ENCODE results near the gene OPN4. TPM values are rescaled to one million over a fixed set of nuclear protein-coding genes. Genes with fewer than 3 reads are reported as not detected.

OPN4 gene
- total RNA-seq, 4 donors from 2014 or later = 0.59 TPM; not detected in 3

DNA sequence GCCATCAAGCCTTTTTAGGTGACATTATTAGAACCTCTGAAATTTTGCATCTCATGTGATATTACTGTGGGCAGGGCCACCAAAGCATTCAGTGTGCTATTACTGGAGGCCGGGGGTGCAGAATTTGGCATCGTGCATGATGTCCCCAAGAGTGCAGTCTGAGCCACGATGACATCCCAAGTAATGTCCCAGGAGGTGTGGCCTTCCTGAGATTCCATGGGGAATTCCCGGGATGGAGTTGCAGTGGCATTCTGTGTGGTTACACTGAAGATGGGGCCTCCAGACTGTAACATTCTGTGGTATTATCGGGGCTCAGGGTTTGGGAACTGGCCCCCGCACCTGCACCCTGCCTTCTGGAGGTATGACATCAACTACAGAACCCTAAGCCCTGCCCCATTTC is 23.0 kb downstream of the OPN4 start:
- Histone ChIP-seq H3K36me3 (no peaks in the 10 kb centered on the region), H3K27ac (no peak overlapping the region), H3K27me3 (no peaks in the 10 kb centered on the region), H3K9me3 (no peaks in the 10 kb centered on the region), H3K4me1 (peaks cover 0 to 30% (median 0%) of the 10 kb centered on the region in 4 donors), H3K4me3 (no peak overlapping the region)
- TF ChIP-seq POLR2A (IDR thresholded peaks at IDR 0.05) (no peak), EP300 (IDR thresholded peaks at IDR 0.05) (no peak)
- TF ChIP-seq, protein P1, sequence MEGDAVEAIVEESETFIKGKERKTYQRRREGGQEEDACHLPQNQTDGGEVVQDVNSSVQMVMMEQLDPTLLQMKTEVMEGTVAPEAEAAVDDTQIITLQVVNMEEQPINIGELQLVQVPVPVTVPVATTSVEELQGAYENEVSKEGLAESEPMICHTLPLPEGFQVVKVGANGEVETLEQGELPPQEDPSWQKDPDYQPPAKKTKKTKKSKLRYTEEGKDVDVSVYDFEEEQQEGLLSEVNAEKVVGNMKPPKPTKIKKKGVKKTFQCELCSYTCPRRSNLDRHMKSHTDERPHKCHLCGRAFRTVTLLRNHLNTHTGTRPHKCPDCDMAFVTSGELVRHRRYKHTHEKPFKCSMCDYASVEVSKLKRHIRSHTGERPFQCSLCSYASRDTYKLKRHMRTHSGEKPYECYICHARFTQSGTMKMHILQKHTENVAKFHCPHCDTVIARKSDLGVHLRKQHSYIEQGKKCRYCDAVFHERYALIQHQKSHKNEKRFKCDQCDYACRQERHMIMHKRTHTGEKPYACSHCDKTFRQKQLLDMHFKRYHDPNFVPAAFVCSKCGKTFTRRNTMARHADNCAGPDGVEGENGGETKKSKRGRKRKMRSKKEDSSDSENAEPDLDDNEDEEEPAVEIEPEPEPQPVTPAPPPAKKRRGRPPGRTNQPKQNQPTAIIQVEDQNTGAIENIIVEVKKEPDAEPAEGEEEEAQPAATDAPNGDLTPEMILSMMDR (IDR thresholded peaks at IDR 0.05) = no peak
- WGBS, 2 donors = 65 to 83% methylated on average over 6 of the region's 6 CpGs
- DNase-seq (ENCODE audit: low spot score in 2 of 2) = no peak

DNA sequence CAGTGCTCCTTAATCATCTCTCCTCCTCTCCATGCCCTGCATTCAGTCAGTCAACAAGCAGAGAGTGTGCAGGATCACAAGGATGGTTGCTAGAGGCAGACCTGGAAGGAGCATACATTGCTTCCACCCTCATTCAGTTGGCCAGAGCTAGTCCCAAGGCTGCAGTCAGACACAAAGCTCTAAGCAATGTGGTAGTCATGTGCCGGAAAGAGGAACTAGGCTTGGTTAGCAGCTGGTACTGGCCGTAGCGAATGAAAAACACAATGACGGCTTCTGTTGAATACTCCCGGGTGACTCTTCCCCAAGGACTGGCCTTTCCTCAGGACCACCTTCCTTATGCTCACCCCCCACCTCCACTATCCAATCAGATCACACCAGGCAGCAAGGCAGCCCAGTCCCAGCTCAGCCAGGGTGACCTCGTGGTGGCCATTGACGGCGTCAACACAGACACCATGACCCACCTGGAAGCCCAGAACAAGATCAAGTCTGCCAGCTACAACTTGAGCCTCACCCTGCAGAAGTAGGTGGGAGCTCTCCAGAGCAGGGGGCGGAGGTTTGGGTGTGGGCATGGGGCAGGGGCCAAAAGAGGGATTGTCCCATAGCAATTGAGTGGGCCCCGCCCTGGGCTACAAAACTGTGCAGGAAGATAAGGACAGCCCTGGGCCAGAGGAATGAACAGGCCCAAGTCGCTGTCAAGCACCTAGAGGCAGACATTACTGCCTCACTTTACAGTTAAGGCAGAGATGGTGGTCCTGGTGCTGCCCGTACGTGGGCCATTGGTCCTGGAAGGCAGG is 24.8 kb downstream of the OPN4 start:
- no peak overlapping the region for H3K4me3 ChIP-seq

DNA sequence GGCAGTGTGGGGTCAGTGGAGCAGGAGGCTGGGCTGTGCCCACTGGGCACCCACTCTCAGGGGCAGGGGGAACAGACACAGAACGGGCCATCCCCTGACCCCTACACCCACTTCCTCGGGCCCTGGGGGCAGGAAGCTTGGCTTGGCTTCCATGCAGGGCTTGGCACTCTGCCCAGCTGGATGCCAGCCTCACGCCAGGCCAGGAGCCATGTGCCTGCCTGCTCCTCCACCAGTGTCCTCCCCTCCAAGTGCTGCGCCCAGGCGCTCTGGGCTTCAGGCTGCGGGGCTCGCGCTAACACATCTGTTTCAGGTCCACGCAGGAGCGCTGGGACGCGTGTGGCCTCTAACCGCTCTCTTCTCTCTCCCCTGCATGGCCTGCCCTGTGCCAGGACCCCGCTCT is 26.7 kb downstream of the OPN4 start:
- peaks cover 0 to 31% (median 0%) of the 10 kb centered on the region in 4 donors for H3K4me1 ChIP-seq
- TF ChIP-seq, protein P1 (IDR thresholded peaks at IDR 0.05) = no peak
- no peak for TF ChIP-seq EP300 (IDR thresholded peaks at IDR 0.05)
- 73 to 76% methylated on average over 7 to 13 of the region's 14 CpGs for WGBS, 2 donors
- DNase-seq (ENCODE audit: low spot score in 2 of 2) = no peak
- no peak overlapping the region for H3K27ac ChIP-seq
- H3K27me3 ChIP-seq = no peaks in the 10 kb centered on the region
- no peaks in the 10 kb centered on the region for H3K9me3 ChIP-seq
- no peaks in the 10 kb centered on the region for H3K36me3 ChIP-seq
- H3K4me3 ChIP-seq = no peak overlapping the region

More for the DNA sequence above, 24.8 kb downstream of the OPN4 start:
- Histone ChIP-seq H3K27ac (no peak overlapping the region), H3K4me1 (peaks cover 0 to 23% (median 0%) of the 10 kb centered on the region in 4 donors), H3K27me3 (no peaks in the 10 kb centered on the region), H3K36me3 (no peaks in the 10 kb centered on the region), H3K9me3 (no peaks in the 10 kb centered on the region)
- DNase-seq (ENCODE audit: low spot score in 2 of 2) = peak in 1 of 2 donors; percentile 8
- 75 to 81% methylated on average over 13 of the region's 13 CpGs for WGBS, 2 donors
- no peak for TF ChIP-seq EP300 (IDR thresholded peaks at IDR 0.05)
- TF ChIP-seq, protein P1 (IDR thresholded peaks at IDR 0.05) = no peak
- TF ChIP-seq POLR2A (IDR thresholded peaks at IDR 0.05) = no peak

DNA sequence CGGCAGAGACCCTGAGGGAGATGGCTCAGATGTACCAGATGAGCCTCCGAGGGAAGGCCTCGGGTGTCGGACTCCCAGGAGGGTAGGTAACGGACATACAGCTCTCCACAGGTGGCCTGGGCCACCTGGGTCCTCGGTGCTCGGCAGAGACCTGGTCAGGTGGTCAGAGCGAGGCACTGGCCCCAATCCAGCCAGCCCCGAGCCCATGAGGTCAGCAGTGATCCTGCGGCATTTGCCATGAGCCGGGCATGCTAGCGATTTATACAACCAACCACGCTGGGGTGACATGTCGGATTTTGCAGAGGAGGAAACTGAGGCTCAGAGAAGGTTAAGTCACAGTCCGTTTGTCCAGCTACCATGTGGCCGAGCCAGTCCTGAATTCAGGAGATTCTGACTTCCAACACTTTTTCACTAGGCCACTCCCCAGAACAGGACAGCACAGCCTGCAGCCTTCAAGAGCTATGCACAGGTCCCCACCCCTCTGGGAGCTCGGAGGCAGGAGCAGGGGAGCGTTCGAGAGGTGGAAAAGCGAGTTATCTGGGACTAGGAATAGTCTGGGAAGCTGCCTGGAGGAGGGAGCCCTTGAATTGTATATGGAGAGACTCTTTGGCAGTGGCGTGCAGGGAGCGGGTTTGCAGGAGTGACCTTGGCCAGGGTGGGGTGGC is 27.5 kb downstream of the OPN4 start:
- Histone ChIP-seq H3K9me3 (no peaks in the 10 kb centered on the region), H3K27ac (no peak overlapping the region), H3K36me3 (no peaks in the 10 kb centered on the region), H3K4me1 (peaks cover 0 to 31% (median 0%) of the 10 kb centered on the region in 4 donors), H3K4me3 (no peak overlapping the region), H3K27me3 (no peaks in the 10 kb centered on the region)
- no peak for DNase-seq (ENCODE audit: low spot score in 2 of 2)
- WGBS, 2 donors = 82 to 88% methylated on average over 10 to 19 of the region's 22 CpGs
- TF ChIP-seq EP300 (IDR thresholded peaks at IDR 0.05) (no peak), POLR2A (IDR thresholded peaks at IDR 0.05) (no peak)
- TF ChIP-seq, protein P1 (IDR thresholded peaks at IDR 0.05) = no peak

DNA sequence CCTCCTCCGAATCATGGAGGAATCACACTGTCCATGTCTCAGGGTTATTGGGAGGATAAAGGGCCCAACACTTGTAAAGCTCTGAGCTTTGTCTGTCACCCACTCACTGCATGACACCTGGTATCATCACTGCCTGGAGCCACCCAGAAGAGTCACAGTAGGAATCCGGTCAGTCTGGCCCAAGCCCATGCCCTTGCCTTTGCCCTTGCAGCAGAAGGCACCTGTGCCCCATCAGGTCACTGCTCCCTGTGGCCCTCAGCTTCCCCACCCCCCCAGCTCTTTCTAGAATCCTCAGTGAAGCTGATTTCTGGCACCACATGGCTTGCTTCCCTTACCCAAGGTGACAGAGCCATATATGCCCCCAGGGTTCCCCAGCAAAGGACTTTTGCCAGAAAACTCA is 28.3 kb downstream of the OPN4 start:
- 91 to 96% methylated on average over 2 of the region's 2 CpGs for WGBS, 2 donors
- no peak overlapping the region for H3K4me3 ChIP-seq
- H3K27ac ChIP-seq = no peak overlapping the region
- H3K9me3 ChIP-seq = no peaks in the 10 kb centered on the region
- peaks cover 0 to 38% (median 0%) of the 10 kb centered on the region in 4 donors for H3K4me1 ChIP-seq
- TF ChIP-seq POLR2A (IDR thresholded peaks at IDR 0.05) = no peak
- no peak for DNase-seq (ENCODE audit: low spot score in 2 of 2)
- no peaks in the 10 kb centered on the region for H3K36me3 ChIP-seq
- H3K27me3 ChIP-seq = no peaks in the 10 kb centered on the region
